Activated CD8-positive, alpha-beta memory T cell treated with anti-CD3 and anti-CD28 coated beads, Interleukin-2, amount 50 U/mL, for 4 hours (primary cell): ENCODE measurements around the gene NIPSNAP2.
"Not testable (repeated sequence)": the region's sequence is repeated elsewhere in the genome, so short reads cannot be mapped to it uniquely, and the experiment has no call there.

Source experiments
- DNase-seq: peaks from one replicate; pipeline ENCODE4 v3.0.0-alpha.2; 2020

The NIPSNAP2 gene

DNA sequence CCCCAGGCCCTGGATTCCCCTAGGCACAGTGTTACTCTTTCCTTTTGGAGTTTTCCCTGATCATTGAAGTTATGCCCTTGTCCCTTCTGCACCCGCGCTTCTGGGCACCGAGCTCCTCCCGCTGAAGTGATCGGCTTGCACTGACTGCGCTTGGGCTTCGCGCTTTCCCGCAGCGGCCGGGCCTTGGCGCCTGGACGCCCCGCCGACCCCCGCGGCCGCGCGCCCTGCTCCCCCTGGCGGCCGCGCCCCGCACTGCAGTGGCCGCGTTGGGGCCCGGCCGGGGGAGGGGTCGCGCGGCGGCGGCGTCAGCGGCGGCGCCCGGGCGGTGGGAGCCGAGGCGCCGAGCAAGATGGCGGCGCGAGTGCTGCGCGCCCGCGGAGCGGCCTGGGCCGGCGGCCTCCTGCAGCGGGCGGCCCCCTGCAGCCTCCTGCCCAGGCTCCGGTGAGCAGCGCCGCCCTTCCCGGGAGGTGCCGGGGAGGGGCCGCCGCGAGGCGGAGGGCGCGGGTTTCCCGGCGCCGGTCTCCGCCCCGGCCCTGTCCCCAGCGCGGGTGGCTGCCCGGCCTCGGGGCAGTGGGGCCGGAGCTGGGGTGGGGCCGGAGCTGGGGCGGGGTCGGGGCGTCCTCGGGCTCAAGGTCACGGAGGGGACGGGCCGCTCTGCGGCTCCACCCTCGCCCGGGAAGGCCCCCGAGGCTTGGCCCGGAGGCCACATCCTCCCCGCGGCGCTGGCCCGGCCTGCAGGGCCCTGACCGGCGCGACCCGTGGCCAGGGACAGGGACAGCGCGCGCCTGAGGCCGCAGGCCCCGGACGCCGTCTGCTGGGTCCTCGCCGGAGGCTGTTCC lies at the start of gene NIPSNAP2:
Gene NIPSNAP2, plus strand, starts transcription at position 325 of the 839 bp plus-strand sequence. Its CDS starts 25 bp downstream, at position 350.
- peak; percentile 63 for DNase-seq

DNA sequence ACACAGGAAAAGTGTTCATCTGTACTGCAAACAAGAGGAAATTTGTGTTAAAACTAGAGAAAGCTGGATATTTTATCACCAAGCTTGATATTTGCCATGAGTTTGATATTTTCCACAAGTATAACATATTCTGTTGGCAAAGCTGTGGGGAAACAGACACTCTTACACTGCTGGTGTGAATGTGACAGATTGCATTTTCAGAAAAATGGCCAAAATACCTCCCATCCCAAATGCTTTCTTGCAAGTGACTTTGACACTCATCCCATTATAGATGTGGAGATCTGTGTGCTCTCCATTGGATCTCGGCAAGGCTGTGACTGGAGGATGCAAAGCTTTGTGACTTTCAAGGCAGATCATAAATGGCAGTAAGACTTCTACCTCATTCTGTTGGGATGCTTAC lies 46.6 kb upstream of the NIPSNAP2 start:
- DNase-seq, result no peak

DNA sequence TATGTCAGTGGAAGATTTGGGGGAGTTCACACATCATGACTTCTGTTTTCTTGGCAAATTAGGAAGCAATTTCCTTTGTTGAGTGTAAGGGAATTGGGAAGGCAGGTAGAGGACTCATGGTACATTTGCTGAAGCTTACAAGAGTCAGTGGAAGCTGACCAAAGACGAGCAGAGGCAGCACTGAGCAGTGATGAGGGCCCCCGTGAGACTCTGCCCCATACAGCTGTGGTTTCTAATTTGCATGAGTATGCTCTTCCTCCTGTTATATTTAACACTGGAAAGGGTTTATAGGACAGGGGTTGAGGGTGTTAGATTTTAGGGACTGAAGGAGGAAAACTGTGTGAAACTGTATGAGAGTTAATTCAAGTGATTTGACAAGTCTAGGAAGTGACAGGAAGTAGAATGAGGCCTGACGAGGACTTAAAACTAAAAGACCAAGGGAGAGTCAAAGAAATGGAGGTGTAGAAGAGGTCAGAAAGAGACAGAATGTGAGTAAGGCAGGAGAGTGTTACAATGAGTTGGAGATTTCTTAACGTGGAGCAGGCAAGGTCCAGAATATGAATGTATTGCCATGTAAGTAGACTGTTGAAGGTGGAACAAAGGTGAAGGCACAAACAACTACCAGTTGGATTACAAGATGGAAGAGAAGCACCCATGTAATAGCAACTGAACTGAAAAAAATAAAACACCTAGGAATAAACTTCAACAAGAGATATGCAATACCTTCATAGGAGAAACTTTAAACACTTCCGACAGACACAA lies 36.2 kb upstream of the NIPSNAP2 start:
- no peak for DNase-seq

DNA sequence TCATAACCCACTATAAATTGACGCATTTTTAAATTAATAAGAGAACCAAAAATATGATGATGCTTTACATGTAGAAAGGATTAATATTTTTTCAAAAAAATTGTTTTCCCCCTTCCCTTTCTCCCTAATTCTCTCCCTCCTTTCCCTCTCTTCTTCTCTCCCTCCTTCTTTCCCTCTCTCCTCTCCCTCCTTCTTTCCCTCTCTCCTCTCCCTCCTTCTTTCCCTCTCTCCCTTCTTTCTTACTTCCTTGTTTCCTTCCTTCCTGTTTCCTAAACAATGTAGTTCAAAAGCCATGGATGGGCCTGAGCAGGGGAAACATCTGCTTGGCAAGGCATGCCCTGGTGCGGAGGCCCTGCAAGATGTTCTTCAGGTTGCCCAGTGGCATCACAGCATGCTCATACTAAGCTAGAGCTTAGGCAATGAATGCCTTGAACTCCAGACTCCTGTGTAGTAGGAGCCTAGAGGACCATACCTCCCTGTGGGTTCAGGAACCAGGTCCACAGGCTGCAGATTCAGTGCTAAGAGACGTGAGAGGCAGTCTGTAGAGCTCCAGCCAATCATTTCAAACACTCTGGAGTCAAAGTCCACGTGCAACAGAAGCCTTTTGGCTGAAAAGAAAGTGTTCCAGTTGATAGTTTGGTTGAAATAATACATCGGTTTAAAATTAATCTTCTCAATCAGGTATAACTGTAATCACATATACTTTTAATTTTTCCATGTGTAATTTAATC lies 32.8 kb upstream of the NIPSNAP2 start:
- DNase-seq, result no peak

DNA sequence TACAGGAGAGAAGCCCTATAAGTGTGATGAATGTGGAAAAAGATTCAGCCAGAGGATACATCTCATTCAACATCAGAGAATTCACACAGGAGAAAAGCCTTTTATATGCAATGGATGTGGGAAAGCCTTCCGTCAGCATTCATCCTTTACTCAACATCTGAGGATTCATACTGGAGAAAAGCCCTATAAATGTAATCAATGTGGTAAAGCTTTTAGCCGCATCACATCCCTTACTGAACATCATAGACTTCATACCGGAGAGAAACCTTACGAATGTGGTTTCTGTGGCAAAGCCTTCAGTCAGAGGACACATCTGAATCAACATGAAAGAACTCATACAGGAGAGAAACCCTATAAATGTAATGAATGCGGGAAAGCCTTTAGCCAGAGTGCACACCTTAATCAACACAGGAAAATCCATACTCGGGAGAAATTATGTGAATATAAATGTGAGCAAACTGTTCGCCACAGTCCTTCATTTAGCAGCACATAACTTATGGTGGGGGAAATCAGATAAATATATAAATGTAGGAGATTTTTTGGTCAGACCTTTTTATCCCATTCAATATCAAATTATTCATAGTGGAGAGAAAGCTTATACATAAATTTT lies 24.8 kb upstream of the NIPSNAP2 start:
- no peak for DNase-seq

DNA sequence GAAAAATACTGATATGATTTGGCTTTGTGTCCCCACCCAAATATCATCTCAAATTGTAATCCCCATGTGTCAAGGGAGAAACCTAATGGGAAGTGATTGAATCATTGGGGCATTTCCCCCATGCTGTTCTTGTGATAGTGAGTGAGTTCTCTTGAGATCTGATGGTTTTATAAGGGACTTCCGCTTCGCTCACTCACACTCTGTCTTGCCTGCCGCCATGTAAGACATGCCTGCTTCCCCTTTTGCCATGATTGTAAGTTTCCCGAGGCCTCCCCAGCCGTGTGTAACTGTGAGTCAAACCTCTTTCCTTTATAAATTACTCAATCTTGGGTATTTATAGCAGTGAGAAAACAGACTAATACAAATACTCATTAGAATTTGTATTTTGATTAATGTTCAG lies 17.8 kb upstream of the NIPSNAP2 start:
- DNase-seq, result no peak

GRCh38 chr7:55951637-55952351 lies 12.6 kb upstream of the NIPSNAP2 start, which contains the start of gene MRPS17:
Gene MRPS17 (plus strand): TSS chr7:55951877. CDS start chr7:55953196, 1,319 bp downstream.
- peak; percentile 94 for DNase-seq

DNA sequence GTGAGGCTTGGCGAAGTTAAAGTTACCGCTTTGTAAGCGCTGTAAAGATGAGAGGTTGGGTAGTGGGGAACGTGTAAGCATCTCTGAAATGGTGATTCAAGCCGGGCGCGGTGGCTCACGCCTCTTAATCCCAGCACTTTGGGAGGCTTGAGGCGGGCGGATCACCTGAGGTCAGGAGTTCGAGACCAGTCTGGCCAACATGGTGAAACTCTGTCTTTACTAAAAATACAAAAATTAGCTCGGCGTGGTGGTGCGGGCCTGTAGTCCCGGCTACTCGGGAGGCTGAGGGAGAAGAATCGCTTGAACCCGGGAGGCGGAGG lies 12.1 kb upstream of the NIPSNAP2 start:
- not testable (repeated sequence) for DNase-seq

DNA sequence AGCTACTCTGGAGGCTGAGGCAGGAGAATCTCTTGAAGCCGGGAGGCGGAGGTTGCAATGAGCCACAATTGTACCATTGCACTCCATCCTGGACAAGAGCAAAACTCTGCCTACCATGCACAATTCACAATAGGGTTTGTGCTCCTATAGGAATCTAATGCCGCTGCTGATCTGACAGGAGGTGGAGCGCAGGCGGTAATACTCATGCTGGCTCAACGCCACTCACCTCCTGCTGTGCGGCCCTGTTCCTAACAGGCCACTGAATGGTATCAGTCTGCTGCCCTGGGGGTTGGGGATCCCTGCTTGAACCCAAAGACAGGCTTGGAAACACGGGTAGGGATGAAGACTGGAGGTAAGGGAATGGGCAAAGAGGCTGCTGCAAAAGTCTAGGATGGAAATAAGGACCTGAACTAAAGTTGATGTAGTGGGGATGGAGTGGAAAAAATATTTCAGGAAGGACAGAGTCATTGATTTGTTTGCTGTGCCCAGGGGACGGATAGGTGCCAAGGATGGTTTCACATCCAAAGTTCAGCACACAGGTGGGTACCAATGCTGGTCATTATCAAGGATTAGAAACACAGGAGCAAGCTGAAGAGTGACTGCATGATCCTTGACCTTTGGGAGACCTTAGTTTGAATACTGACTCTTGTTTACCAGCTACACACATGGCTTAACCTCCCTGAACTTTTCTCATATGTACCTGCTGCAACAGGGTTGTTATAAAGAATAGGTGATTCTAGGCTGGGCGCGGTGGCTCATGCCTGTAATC lies 10.5 kb upstream of the NIPSNAP2 start:
- DNase-seq, result no peak

DNA sequence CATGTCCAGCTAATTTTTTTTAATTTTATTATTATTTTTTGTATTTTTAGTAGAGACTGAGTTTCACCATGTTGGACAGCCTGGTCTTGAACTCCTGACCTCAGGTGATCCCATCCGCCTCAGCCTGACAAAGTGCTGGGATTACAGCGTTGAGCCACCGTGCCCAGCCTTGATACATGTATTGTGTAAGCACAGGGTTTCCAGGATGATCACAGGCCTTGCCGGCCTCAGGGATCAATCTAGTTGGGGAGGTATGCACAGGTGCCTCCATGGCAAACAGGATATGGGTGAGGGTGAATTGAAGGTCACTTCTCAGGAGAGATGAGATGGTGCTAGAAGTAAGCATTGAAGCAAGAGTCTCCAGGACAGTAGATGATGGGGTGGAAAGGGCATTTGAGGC lies 7.2 kb upstream of the NIPSNAP2 start:
- no peak for DNase-seq

DNA sequence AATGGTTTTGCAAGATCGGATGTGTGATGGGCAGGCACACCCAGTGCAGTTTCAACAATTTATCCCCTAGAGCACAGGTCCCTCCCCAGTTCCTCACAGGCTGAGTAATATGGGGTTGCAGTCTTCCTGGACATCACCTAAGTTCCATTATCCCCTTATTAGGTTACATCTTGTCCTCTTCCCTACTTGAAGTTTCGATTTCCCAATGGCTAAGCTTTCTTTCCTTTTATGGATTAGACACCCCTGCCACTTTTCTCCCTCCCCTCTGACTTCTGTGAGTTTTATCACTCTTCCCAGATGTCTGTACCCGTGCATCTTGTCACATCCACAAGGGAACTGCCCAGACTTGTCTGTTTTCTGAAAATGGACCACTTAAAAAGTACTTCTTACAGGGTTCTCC lies 2.4 kb upstream of the NIPSNAP2 start:
- no peak for DNase-seq

DNA sequence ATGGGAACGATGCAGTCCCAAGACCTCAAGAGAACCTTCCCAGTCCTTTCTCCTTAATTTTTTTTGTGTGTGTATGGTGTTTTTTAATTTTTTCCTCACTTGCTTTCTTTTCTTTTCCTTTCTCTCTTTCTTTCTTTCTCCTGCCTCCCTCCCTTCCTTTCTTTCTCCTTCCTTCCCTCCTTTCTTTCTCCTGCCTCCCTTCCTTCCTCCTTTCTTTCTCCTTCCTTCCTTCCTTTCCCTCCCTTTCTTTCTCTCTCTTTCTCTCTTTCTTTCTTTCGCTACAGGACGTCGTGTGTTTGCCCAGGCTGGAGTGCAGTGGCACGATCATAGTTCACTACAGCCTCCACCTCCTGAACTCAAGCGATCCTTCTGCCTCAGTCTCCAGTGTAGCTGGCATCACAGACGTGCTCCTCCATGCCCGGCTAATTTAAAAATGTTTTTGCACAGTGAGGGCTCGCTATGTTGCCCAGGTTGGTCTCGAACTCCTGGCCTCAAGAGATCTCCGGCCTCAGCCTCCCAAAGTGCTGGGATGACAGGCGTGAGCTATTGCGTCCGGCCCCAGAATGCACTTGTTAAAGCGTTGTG lies 709 bp upstream of the NIPSNAP2 start:
- no peak for DNase-seq

DNA sequence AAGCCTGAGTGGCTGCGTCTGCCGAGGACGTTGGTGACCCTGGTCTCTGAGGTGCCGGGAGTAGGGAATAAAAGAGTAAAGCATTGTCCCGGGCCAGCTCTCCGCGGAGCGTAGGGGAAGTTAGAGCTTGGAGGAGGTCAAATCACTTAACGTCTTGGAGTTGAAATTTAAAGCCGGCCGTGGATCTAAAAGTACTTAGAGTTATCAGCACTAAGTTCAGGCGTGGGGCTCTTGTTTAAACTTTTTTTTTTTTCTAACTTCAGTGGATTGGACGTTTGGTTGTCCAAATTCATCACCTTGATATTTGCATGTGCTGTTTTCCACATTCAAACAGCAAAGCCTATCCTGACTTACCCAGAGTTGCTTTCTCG lies 700 bp downstream of the NIPSNAP2 start:
- no peak for DNase-seq

GRCh38 chr7:55965805-55966421 lies 1.5 kb downstream of the NIPSNAP2 start:
- no peak for DNase-seq

DNA sequence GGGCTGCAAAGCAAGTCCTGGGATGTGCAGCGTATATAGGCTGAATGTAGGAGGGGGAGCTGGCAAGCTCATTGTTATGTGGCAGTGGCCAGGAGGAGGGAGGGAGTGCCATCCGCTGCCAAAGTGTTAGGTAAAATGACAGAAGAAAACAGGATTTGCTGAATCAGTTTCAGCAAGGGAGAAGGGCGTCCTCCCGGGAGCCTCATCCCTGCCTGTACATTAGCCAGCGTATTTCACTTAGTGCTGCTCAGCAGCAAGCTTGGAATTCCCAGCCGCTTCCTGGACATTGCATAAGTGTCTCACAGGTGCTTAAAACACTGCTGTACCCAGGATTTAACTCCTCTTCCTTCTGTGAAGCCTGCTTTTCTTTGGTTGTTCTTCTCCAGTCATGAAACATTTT lies 2.5 kb downstream of the NIPSNAP2 start:
- DNase-seq, result no peak

- no peak for DNase-seq
Measured at GRCh38 chr7:55969391-55969790, 5.0 kb downstream of the NIPSNAP2 start.

DNA sequence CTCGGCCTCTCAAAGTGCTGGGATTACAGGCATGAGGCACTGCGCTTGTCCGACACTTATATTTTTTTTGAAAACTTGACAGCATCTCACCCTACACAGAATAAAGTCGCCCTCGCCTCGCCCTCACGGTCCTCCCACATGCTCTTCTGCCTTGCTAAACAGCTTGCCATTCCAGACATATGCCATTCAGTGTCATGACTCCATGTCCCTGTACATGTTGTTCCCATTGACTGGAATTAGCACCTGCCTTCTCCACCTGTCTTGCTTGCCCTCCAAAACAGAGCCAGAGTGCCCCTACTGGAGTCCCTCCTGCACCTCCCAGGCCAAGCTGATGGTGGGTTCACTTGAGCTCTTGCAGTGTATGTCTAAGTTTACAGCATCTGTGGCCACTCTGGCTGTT lies 6.2 kb downstream of the NIPSNAP2 start:
- DNase-seq, result no peak

GRCh38 chr7:55970978-55971377 lies 6.6 kb downstream of the NIPSNAP2 start:
- no peak for DNase-seq

GRCh38 chr7:55973747-55974250 lies 9.4 kb downstream of the NIPSNAP2 start:
- DNase-seq, result no peak

GRCh38 chr7:55975988-55976633 lies 11.7 kb downstream of the NIPSNAP2 start:
- DNase-seq, result no peak
